ENCODE results near the gene GCSAM. TPM values are rescaled to one million over a fixed set of nuclear protein-coding genes. Genes with fewer than 3 reads are reported as not detected.
"Not testable (repeated sequence)": the region's sequence is repeated elsewhere in the genome, so short reads cannot be mapped to it uniquely, and the experiment has no call there.

Gene GCSAM
- total RNA-seq, 1 experiment from 2014 or later, result not detected

DNA sequence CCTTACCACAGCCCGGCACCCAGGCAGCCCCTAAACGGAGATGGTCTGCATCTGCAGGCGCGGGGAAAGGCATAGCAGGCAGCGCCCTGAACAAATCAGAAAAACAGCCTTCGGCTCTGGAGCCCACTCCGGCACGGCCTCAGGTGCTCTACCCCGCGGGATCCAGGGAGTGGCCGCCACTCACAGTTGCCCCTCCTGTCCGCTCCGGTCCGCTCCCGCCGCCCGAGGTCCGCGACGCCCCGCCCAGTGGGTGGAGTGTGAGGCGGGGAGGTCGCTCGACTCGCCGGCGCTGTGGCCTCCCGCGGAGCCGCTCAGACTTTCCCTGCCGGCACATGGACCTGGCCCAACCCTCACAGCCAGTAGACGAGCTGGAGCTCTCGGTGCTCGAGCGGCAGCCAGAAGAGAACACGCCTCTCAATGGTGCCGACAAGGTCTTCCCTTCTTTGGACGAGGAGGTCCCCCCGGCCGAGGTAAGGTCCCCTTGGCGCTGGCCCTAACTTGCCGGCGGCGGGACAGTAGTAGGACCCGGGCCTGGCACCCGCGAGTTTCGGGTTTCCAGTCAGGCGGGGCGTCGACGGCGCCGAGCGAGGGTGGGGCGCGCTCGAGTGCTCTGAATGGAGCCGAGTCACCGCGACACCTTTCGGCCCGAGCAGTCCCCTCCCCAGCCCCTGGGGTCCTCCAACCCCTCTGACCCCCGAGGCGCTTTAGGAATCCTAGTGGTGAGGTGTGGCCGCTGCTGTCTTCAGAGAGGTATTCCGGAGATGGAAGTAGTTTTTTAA, 46.8 kb downstream of the GCSAM start, which contains the start of gene C3orf52:
TSS of gene C3orf52 (plus strand) at position 314 of the 779 bp plus-strand sequence. CDS start at position 333, 19 bp downstream.
- in situ Hi-C loops (cut with HindIII; ENCODE audit: low pct_unique_long_range_greater_than_20kb, low sequenced_read_pairs), result no loop called here
- DNase-seq (ENCODE audit: low read depth), result peak; percentile 83

DNA sequence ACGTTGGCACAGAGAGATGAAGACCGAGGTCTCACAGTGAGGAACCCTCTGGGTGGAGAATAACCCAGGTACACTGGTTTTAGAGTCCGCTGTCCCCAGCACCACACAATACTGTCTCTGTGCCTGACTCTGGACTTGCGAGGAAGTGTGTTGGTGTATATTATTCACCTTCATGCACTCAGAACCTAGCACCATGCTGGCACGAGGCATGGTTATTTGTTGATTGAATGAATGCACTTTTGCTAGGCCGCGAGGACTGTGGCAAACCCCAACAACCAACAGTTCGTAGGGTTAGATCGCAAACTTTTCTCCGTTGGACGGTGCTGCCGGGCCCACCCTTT, 47.3 kb downstream of the GCSAM start:
- DNase-seq (ENCODE audit: low read depth), result no peak
- in situ Hi-C loops (cut with HindIII; ENCODE audit: low pct_unique_long_range_greater_than_20kb, low sequenced_read_pairs), result no loop called here

DNA sequence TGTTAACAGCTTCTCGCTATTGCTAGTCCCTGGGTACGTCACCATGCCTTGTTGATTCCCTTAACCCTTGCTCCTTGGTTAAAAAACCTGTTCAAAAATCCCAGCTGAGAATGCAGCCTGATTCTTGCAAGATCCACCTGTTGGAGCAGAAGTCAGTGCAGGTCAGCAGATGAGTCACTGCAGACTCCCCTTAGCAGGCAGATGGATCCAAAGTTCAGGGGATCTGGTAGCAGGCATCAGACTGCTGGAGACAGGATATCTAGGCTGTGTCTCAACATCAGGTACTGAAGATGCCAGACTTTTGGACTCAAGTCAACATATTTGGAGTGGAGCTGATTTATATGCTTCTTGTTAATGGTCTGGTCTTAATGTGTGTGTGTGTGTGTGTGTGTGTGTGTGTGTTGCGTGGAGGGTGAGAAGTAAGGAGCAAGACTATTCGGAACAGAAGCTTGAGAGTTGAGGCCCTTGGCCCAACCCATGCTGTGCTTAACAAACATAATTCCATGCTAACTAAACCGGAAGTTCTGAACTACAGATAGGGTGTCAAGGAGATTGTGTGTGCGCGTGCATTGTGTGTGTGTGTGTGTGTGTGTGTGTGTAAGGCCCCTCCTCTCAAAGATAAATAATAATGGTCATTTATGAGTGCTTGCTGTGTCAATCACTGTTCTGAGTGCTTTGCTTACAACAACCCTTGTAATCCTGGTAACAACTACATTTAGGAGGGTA, 47.9 kb downstream of the GCSAM start:
- DNase-seq (ENCODE audit: low read depth), result no peak
- in situ Hi-C loops (cut with HindIII; ENCODE audit: low pct_unique_long_range_greater_than_20kb, low sequenced_read_pairs), result no loop called here

DNA sequence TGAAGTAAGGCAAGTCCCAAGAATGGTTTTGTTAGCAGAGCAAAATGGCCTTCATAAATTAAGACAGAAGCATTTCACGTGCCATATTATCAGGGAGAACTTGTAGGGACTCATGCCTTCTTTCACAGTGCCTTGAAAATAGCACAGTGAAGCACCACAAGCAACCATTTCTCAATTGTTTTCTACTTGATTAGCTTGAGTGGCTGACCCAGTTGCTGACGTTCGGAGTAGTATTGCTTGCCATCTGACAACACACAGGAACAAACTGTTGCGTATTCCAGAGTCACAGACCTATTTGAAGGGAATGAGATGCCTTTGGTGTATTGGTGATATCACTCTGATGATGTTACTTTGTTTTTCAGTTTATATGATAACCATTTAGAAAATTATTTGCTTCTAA, 49.8 kb downstream of the GCSAM start:
- DNase-seq (ENCODE audit: low read depth), result no peak
- in situ Hi-C loops (cut with HindIII; ENCODE audit: low pct_unique_long_range_greater_than_20kb, low sequenced_read_pairs), result no loop called here

DNA sequence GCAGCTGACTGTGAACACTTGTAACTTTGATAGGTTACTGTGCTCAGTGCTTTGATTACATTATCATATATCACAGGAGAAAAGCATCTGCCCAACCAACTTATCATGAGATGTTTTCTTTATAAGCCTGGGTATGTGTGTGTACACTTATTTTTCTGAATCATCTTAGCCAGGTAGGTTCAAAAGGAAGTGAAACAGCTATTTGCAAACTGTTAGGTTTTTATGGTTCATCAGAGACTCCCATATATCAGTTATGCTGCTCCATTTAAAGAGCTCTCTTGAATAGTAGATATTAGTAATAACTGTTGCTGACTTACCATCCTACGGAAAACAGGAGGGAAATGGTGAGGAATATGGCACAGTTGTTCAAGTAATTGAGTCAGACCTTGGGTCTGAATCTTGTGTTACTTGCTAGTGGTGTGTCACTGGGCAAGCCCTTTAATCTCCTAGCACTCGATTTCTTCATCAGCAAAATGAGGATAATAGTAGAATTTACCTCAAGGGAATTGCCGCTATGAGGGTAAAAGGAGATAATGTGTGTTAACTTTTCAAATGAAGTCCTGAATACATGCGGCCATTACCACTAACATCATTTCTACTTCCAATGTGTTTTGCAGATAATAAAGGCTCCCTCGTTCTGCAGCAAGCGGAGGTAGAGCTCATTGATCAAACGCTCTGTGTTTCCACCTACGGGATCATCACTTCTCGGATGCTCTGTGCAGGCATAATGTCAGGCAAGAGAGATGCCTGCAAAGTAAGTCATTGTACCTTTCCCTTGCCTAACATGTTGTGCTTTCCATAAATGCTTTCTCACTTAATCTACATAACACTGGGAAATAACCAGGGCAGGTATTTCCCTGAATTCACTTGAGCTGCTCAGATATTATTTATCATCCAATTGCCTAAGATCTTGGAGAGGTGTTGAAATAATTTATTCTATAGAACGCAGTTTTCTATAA, 54.6 kb downstream of the GCSAM start:
- in situ Hi-C loops (cut with HindIII; ENCODE audit: low pct_unique_long_range_greater_than_20kb, low sequenced_read_pairs), result no loop called here
- no peak for DNase-seq (ENCODE audit: low read depth)

DNA sequence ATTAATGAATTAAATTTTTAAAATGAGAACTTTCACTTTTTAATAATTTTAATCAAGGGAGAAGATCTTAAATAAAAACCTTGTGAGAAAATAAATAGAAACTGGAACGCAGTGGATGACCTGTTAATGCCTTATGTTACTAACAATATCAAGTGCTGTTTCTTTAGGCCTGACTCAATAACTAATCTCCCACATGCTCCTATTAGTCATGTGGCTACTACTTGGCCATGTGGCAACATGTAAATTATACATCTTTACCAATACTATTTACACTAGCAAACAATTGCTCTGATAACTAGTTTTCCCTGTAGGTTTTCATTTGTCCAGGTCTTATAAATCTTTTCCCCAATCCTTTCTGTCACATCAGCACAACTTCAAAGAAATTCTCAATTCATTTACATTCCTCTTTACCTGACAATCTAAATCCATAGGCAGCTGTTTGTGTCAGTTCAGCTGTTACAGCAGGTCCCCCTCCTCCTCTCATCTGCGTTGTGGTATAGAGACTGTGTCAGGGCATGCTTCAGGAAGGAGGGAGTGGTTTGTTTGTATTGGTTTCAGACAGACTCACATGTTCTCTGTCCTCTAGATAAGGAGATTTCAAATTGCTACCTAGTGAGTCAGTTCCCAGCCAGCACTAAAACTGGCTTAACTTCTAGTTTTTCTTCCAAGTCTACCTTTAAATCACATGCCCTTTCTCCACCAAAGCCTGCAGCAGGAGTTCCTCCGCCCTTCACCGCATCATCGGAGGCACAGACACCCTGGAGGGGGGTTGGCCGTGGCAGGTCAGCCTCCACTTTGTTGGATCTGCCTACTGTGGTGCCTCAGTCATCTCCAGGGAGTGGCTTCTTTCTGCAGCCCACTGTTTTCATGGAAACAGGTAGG, 58.2 kb downstream of the GCSAM start:
- DNase-seq (ENCODE audit: low read depth), result peak; percentile 94
- in situ Hi-C loops (cut with HindIII; ENCODE audit: low pct_unique_long_range_greater_than_20kb, low sequenced_read_pairs), result no loop called here

DNA sequence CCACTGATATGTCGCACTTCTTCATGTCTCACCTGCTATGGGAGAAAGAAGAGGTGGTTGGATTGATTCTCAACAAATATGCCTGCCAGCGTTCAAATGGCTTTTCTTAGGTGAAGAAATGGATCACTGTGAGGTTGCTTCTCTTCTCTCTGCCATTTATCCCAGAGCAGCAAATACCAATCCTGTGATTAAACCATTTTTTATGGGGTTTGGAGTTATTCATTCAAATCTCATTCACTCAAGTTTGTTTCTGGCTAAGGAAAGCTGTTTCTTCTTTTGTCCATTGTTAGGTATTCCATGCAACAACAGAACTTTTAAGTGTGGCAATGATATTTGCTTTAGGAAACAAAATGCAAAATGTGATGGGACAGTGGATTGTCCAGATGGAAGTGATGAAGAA, 59.0 kb downstream of the GCSAM start:
- in situ Hi-C loops (cut with HindIII; ENCODE audit: low pct_unique_long_range_greater_than_20kb, low sequenced_read_pairs), result no loop called here
- DNase-seq (ENCODE audit: low read depth), result no peak

DNA sequence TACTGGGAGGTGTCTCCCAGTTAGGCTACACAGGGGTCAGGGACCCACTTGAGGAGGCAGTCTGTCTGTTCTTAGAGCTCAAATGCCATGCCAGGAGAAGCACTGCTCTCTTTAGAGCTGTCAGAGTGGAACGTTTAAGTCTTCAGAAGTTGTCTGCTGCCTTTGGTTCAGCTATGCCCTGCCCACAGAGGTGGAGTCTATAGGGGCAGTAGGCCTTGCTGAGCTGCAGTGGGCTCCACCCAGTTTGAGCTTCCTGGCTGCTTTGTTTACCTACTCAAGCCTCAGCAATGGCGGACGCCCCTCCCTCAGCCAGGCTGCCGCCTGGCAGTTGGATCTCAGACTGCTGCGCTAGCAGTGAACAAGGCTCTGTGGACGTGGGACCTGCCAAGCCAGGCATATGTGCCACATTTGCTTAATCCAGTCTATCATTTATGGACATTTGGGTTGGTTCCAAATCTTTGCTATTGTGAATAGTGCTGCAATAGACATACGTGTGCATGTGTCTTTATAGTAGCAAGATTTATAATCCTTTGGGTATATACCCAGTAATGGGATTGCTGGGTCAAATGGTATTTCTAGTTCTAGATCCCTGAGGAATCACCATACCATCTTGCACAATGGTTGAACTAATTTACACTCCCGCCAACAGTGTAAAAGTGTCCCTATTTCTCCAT, 60.5 kb downstream of the GCSAM start:
- DNase-seq (ENCODE audit: low read depth); in situ Hi-C loops (cut with HindIII; ENCODE audit: low pct_unique_long_range_greater_than_20kb, low sequenced_read_pairs): not testable (repeated sequence)

Other genes with a start within 250 kb of the GCSAM start
- gene ABHD10, start 154.2 kb downstream of the GCSAM start, total RNA-seq (2014; rRNA removed; shearing (Covaris generic); ENCODE audit: low replicate concordance), result 21.3 and 59.1 TPM in 2 replicates
- gene TAGLN3, start 134.3 kb downstream of the GCSAM start, total RNA-seq (2014; rRNA removed; shearing (Covaris generic); ENCODE audit: low replicate concordance), result 1.2 and 1.9 TPM in 2 replicates
- not detected in 2 replicates for gene TMPRSS7, start 98.5 kb downstream of the GCSAM start, total RNA-seq (2014; rRNA removed; shearing (Covaris generic); ENCODE audit: low replicate concordance)
- gene C3orf52, start 46.9 kb downstream of the GCSAM start, total RNA-seq (2014; rRNA removed; shearing (Covaris generic); ENCODE audit: low replicate concordance), result 8.8 and 9.0 TPM in 2 replicates
- gene SLC9C1, start 161.0 kb upstream of the GCSAM start, total RNA-seq (2014; rRNA removed; shearing (Covaris generic); ENCODE audit: low replicate concordance), result not detected in 2 replicates
- gene CD200, start 199.9 kb upstream of the GCSAM start, total RNA-seq (2014; rRNA removed; shearing (Covaris generic); ENCODE audit: low replicate concordance), result not detected in 2 replicates